ENCODE data around the gene PARN.
"Not testable (repeated sequence)": the region's sequence is repeated elsewhere in the genome, so short reads cannot be mapped to it uniquely, and the experiment has no call there.

Gene PARN

DNA sequence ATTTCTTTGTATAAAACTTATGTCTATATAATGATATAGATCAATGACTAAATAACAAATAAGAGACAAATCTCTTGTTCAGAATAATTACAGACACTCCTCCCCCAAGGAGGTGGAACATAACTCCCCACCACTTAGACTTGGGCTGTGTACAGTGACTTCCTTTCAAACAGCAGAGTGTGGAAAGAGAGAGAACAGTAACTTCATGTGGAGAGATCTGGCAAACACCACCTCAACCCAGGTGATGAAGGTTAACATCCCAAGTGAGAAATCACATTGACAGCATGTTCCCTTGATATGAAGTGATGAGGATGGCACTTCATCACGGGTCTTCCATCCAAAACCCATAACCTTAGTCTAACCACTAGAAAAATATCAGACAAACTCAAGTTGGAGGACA, 169.3 kb downstream of the PARN start:
- DNase-seq: no peak

DNA sequence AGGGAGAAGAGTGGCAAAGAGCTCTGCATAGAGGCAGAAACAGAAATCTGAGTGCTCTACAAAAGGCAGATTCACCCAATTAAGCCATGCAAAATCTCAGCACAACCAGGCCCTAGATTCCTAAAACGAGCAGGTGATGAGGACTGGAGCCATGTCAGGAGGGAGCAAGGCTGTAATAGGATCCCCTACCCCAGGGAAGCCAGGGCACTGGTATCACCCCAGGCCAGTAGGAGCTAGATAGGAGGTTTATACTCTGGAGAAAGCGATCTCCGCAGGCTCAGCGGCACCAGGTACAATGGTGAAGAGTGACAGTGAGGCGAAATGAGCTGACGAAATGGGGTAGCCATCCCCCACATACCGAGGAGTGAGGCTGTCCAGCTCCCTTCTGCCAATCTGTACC, 171.5 kb downstream of the PARN start:
- DNase-seq: no peak

DNA sequence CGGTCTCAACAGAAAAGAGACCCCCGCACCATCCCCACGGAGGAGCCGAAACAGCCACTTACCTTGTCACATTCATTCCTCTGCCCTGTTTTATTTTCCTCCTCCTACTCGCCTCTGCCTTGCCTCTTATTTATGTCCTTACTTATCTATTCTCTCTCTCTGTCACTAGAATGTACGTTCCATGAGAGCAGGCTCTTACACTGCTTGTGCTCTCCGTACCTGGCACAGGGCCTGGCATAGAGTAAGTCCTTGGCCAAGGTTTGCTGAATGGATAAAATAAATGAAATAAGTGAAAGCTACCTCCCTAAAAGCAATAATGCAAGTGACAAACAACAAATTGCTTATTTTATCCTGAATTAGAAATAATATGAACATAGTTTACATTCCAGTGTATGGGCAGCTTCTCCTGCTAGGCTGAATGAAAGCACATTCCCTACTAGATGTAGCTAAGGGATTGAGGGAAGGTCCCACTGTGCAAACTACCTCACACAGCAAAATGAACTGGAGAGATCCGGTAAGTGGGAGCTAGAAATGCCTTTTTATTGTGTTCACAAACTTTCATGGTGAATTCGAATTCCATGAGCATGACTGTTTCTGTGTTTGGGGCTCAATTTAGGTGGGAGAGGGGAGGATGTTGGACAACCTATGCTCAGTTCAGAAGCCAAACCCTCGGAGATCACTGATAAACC, 173.1 kb downstream of the PARN start:
- DNase-seq: peak; percentile 46

DNA sequence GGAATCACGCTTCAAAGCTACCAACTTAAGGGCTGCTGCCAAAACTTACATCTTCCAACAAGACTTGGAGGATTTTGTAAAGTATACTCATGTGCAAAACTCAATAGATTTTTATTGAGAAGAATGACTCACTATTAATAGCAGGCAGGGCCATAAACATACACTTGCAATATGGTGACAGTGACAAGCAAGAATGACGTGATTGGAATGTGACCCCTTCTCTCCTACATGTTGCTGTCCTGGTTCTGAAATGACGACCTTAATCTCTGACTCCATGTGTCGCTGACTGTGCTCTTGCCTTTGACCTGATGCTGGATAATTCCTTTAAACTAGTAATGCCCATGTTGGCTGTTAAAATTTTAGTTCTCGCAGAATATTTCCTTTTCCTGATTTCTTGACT, 174.5 kb downstream of the PARN start:
- peak; percentile 55 for DNase-seq

DNA sequence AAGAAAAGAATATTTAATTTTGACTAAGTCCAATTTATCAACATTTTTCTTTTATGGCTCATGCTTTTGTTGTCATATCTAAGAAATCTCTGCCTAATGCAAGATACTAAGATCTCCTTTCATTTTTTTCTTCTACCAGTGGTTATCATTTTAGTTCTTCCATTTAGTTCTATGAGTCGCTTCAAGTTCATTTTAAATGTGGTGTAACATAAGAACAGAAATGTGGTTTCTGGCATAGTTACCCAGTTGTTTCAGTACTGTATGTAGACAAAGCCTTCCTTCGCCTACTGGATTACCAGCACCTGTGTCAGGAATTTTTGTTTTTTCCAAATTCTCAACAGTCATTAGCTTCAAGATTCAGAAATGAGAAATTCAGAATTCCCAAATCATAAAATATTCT, 175.7 kb downstream of the PARN start:
- DNase-seq: peak; percentile 73

DNA sequence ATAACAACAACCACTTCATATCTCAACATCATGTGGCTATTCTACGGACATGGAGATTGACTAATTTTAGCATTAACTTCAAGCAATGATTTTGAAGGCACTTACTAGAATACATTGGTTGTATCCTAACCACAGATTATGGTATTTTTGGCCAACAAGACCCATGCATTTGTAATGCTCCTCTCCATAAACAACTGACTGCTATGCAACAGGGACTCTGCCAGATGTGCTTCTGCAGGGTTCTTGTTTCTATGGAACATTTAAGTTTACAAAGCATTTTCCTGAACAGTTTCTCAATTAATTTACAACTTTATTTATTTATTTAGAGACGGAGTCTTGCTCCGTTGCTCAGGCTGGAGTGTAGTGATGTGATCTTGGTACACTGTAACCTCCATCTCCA, 178.0 kb downstream of the PARN start:
- no peak for DNase-seq

DNA sequence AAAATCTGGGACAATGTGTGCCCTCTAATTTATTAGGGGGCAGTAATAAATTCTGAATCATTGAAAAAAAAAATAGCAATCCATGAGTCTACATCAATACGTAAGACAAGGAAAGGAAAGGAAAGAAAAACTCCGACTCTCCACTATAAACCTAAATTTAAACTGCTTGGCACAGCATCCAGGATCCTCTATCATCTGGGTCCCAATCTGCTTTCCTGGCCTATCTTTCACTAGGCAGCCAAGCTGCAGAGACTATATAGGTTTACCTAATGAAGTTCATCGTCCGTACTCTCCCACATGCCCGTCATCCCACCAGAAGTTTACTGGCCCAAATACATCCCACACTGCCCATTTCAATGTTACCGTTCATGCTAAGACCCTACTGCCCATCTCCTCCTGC, 179.2 kb downstream of the PARN start:
- no peak for DNase-seq

DNA sequence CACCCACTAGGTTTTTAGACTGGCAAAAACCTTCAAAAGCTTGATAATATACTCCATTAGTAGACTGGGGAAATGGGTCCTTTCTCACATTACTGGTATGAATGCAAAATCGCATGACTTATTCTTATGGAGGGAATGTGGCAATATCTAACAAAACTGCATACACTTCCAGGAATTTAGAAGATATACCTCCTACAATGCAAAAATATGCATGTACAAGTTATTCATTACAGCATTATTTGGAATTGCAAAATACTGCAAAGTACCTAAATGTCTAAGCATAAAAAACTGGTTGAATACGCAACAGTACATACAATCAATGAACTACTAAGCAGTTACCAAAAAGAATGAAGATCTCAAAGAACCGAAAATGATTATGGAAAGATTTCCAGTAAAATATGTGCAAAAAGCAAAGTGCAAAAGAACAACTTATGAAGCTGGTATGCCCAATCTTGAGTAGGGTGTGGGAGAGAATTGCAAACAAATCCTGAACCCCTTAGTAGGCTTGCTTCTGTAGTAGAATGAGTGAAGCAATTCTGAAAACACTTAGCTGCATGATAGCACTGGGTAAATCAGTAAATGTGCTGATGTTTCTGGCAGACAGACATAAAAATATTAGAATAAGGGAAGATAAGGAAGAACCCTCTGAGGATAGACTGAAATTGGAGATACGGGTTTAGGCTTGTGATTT, 180.1 kb downstream of the PARN start:
- DNase-seq: peak; percentile 80

DNA sequence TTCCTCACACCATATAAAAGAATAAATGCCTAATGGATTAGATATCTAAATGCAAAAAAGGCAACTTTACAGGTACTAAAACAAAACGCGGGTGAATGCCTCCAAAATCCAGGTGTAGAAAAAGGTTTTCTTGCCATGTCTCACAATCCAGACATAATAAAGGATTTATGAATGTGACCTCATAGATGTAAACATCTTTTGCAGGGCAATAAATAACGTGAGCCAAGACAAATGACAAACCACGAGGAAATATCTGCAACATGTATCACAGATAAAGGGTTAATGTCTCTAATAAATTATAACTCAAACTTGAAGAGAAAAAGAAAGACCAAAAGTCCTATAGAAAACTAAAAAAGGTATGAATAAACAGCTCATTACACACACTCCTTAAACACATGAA, 180.7 kb downstream of the PARN start:
- DNase-seq: peak; percentile 46

DNA sequence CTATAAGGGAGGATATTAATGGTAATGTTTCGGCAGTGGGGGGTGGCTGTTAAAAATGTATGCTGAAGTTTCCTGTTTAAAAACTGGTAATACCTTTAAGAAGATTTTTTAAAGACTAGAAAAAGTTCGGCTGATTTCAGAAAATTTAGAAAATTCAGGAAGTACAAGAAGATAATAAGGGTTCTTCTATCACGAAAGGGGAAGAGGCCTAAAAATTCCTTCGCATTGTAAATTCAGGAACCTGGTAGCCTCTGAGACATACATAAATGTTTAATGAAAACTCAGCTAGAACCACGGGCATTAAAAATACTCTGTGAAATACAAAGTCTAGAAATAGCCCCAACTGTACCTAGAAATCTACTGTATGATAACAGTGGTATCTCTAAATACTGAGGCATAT, 181.2 kb downstream of the PARN start:
- DNase-seq: no peak

DNA sequence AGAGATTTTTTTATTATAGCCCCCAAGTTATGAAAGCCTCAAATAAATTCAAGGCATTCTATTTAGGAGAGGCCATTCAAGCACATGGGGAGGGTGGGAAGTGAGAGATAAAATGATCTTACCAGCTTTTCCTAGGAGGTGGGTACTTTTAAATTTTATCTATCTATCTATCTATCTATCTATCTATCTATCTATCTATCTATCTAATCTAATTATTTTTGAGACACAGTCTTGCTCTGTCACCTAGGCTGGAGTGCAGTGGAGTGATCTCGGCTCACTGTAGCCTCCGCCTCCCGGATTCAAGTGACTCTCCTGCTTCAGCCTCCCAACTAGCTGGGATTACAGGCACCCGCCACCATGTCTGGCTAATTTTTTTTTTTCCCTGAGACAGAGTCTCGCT, 182.3 kb downstream of the PARN start:
- no peak for DNase-seq

DNA sequence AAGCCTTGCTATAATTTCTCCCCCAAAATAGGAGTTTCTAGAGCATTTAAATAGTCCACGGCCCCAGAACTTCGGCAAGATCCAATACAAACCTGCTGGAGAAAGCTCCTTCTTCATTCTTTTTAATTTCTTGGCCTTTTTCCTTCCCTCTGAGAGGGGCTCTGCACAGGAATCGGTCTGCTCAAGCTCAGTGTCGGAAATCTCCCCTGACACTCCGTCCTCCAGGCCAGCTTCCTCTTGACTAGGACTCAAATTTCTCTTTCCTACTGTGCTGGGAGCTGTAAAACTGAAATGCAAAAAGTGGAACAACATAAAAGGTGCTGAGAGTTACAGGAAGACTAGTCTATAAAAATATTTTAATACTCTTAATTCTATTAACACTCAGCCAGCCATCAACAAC, 183.3 kb downstream of the PARN start:
- no peak for DNase-seq

DNA sequence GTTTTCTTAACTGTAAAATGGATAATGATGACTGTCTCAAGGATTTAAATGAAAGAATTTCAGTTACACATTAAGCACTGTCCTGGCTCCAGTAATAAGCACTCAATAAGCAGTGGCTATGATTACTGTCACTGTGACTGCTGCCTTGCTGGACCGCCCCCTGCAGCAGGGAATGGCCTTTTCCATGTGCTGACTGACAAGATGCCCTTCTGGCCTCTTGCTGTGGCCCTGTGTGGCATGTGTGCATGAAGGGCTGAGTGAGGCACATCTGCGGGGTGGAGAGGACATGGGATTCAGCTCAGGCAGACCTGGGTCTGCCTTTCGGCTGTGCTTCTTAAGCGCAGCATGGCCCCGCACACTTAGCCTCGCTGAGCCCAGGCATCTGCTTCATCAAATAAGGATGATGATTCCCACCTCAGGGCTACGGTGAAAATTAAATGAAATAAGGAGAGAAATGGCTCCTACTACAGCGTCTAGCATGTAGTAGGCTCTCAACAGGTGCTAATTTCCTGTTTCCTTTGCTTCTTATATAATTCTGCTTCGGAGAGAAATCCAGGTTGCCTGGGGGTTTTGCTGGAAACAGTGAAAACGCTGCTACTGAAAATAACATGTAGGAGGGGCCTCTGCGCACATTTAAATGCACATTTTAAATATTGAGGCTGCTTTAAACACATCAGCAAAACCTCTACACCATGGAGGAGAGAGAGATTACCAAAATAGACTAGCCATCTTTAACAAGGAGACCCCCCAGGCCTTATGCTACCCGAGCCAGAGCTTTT, 183.9 kb downstream of the PARN start:
- DNase-seq: no peak

DNA sequence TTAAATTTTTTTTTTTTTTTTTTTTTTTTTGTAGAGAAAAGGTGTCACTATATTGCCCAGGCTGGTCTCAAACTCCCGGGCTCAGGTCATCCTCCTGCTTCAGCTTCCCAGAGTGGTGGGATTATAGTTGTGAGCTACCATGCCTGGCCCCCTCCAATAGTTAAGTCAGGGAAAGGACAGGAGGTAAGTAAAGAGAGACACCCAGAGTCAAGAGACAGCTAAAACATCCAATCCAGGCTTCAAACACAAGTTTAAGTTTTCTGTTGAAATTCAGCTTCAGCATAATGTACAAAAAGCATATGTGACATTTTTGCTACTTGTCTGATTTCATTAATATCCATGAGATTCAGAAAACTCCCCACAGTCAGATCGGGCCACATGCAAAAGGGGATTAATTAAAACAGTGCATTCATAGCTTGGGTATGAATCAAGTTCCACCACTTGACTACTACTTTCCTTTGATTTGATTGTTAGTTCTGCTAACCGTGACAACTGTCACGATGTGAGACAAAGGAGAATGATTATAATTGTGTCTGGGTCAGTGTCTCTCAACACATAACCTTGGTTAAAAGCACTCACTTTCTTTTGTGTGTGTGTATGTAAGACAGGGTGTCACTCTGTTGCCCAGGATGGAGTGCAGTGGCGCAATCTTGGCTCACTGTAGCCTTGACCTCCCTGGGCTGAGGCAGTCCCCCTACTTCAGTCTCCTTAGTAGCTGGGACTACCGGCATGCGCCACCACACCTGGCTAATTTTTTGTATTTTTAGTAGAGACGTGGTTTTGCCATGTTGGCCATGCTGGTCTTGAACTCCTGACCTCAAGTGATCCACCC, 184.9 kb downstream of the PARN start:
- no peak for DNase-seq

DNA sequence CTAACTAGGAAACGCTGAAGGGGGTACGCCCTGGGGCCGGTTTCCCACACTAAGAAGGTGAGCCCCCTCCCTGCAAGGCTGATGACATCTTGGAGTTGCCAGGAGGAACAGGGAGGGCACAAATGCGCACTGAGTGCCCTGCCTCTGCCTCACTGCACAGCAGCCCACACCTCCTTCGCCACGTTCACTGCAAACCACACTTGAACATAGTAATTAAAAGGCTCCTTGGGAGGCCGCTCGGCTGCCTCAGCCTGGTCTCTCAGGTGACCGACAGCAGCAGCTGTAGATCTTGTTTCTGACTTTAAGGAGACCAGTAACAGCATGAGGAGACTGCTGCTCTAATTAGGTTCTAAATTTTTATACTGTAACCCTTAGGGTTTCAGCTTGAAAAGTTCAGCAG, 188.5 kb downstream of the PARN start:
- not testable (repeated sequence) for DNase-seq

DNA sequence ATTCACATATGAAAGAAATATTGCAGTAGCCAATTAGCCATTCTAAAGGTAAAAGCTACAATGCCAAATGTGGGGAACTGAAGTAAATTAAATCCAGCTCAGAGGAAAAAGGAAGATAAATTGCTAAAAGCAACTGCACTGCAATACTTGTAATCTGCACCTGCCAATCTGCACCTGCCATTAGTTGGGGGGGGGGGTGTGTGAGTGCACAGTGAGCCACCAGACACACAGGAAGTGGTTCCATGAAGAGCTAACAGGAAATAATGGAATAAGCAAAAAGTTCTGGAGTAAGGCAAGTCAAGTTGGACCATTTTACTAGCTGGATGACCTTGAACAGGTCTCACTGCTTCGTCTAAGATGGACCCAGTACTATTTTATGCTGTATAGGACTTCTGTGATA, 191.8 kb downstream of the PARN start:
- DNase-seq: no peak

DNA sequence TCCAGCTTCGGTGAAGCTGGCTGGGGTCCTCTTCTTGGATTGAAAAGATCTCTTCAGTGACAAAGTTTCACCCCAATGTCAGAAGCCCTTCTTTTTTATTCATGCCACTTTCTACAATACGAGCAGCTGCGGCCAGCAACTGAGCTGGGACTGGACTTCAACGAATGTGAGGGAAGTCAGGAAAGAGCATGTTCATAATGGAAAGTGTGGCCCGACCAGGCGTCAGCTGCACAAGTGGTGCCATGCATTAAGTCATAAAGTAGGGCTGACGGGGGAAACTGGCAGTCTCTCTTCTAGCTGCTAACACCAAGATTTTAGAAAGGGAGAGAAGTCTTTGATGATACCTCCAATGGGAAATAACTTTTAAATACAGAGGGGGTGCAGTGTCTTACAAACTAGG, 192.6 kb downstream of the PARN start:
- DNase-seq: no peak

DNA sequence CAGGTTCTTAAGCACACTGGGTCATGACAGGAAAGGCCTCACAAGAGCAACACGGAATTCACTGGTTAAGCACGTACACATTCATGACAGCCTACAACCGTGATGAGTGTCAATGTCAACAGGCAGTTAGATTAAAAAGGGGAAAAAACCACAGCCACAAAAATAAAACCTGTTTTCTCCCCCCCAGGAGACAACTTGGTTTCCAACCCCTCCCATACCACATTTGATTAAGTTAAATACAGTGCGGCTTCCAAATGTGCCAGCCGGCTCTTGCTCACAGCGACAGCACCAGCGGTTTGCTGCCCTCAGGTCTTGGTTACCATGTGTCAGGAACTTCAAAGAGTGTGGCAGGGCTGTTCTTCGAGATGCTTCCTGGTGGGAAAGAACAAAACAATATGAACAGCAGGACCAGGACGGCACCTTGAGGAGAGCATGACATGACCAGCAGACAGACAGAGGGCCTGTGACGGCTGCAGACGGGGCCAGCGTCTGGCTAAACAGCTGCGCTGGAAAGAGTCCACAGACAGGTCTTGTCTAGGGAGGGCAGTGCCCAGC, 193.6 kb downstream of the PARN start:
- DNase-seq: peak; percentile 16

DNA sequence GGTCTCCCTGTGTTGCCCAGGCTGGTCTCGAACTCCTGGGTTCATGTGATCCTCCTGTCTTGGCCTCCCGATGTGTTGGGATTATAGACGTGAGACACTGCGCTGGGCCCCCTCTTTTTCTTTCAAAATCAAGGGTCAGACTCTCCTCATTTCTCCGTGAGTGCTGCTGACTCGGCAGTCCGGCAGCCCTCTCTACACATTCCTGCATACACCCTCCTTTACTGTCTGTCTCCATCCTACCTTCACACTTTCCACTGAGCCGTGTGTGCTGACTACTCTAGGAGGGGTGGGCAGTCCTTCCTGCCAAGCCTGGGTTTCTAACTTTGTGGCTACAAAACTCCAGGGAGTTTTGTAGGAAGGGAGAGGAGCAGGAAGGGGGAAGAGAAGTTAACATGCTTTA, 195.2 kb downstream of the PARN start:
- peak; percentile 6 for DNase-seq

DNA sequence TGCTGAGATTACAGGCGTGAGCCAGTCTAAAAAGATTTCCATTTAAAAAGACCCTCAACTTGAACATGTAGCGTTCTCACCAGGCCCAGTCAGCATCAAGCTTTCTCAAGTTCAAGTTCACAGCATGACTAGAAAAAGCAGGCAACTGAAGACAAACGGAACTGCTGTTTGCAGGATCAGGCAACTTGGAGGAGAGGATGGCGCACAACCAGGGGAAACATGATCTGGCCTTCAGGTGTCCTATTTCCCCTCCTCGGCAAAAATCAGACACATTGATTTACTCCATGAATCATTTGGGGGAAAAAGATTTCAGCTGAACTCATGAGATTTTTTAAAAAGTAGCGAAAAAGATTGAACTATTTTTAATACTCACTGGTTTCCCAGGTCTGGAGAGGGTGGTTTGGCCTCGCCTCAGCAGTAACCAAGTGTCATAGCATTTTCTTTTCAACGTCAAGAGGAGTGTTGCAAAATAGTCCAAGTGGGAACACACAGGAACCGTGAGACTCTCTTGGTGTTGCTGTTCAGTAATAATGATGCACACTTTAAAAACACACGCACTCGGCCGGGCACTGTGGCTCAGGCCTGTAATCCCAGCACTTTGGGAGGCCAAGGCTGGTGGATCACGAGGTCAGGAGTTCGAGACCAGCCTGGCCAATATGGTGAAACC, 201.0 kb downstream of the PARN start:
- DNase-seq: not testable (repeated sequence)

DNA sequence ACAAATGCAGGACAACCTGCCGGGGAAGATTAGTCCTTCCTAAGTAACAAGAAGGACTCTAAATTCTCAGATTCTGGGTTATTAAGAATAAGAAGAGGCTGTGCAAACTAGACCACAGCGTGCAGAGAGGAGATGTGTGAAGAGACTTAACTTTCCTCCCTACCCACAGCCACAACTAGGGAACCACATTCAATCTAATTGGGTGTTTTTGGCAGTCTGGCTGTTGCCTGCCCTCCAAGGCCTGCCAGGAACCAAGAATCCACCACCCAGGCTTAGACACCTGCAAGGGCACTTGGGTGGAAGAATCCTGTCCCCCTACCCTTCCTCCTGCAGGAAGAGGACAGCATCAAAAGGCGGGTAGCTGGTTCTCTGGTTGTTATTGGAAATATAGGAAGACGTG, 202.0 kb downstream of the PARN start:
- no peak for DNase-seq

DNA sequence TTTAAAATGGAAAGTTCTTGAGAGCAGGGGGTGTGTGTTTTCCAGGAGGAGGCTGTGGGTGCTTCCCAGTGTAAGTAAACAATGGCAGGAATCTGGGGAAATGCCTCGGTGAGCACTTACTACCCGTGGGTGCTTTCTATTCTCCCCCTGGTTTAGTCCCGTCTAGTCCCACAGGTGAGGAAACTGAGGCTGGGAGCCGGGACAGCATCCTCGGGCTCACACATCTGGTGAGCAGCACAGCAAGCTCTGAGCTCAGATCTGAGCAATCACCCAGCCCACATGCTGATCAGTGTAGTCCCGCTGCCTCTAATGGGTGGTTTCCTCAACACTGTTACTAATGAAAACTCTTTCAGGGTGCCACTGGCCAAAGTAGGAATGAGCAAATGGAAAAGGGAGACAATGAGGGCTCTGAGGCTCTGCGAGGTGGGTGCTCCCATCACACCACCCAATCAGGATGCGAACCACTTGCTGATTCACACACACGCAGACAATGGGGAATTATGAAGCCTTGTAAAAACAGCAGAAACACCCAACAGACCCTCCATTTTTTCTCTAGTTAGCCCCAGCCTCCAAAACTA, 202.6 kb downstream of the PARN start:
- DNase-seq: peak; percentile 18

Data from fibroblast of skin of abdomen (primary cell).